Activated naive CD4-positive, alpha-beta T cell treated with anti-CD3 and anti-CD28 coated beads, Interleukin-2, amount 10 ng/mL, durations not matched to agents 7 days and 5 days (primary cell): ENCODE results near the gene GPR183.

Source experiments
- CTCF ChIA-PET: fragments of 350-600 bp; sonication (Branson Sonifier 250); formaldehyde crosslinking; loops from one replicate; lab custom pipeline; 2021; ENCODE audit warnings: antibody characterized with exemption; lab: Charles Lee
- DNase-seq: peaks from one replicate; pipeline ENCODE4 v3.0.0-alpha.2; 2020
- H3K27ac Mint-ChIP-seq: one replicate; pipeline ENCODE4 v1.8.0; 2021; ENCODE audit warnings: mild to moderate bottlenecking, moderate library complexity, mixed read lengths
- H3K27me3 Mint-ChIP-seq: one replicate; pipeline ENCODE4 v1.8.0; 2021; ENCODE audit warnings: mild to moderate bottlenecking, mixed read lengths
- H3K36me3 Mint-ChIP-seq: one replicate; pipeline ENCODE4 v1.8.0; 2021; ENCODE audit warnings: mixed read lengths
- H3K4me1 Mint-ChIP-seq: one replicate; pipeline ENCODE4 v1.8.0; 2021; ENCODE audit warnings: mixed read lengths
- H3K4me3 Mint-ChIP-seq: one replicate; pipeline ENCODE4 v1.8.0; 2021; ENCODE audit warnings: mild to moderate bottlenecking, moderate library complexity, mixed read lengths
- H3K9me3 Mint-ChIP-seq: one replicate; pipeline ENCODE4 v1.8.0; 2021; ENCODE audit warnings: mixed read lengths

The GPR183 gene

GRCh38 chr13:99346335-99347042 is 39.3 kb upstream of the GPR183 start:
- H3K4me1 Mint-ChIP-seq: peaks cover 38% of the 10 kb centered on the region
- H3K36me3 Mint-ChIP-seq: peaks cover 80% of the 10 kb centered on the region
- CTCF ChIA-PET: interaction anchor here (1.0 to 1.6 kb wide), 2 partner anchors 14 to 77 kb away, joined by 4 to 5 read pairs; no protein-coding TSS in a partner anchor
- H3K4me3 Mint-ChIP-seq: no peak overlapping the region
- peak overlapping the region; percentile 44 for H3K27ac Mint-ChIP-seq
- DNase-seq: no peak
- H3K27me3 Mint-ChIP-seq: no peaks in the 10 kb centered on the region
- no peaks in the 10 kb centered on the region for H3K9me3 Mint-ChIP-seq

- Mint-ChIP-seq H3K4me3 (no peak overlapping the region), H3K9me3 (no peaks in the 10 kb centered on the region), H3K27ac (no peak overlapping the region), H3K4me1 (peaks cover 35% of the 10 kb centered on the region), H3K27me3 (no peaks in the 10 kb centered on the region), H3K36me3 (peaks cover 82% of the 10 kb centered on the region)
- CTCF ChIA-PET: interaction anchor here (1.0 to 1.2 kb wide), 2 partner anchors 13 to 169 kb away, joined by 3 to 4 read pairs; no protein-coding TSS in a partner anchor
- no peak for DNase-seq
Measured at GRCh38 chr13:99345345-99345744, 38.1 kb upstream of the GPR183 start.

GRCh38 chr13:99344610-99345208 is 37.5 kb upstream of the GPR183 start:
- H3K27ac Mint-ChIP-seq: no peak overlapping the region
- CTCF ChIA-PET: interaction anchor here (1.1 to 1.2 kb wide), 2 partner anchors 10 to 168 kb away, joined by 3 to 4 read pairs; no protein-coding TSS in a partner anchor
- no peak for DNase-seq

GRCh38 chr13:99342723-99343315 is 35.6 kb upstream of the GPR183 start:
- Mint-ChIP-seq H3K9me3 (no peaks in the 10 kb centered on the region), H3K27ac (no peak overlapping the region), H3K4me3 (no peak overlapping the region), H3K4me1 (peaks cover 44% of the 10 kb centered on the region), H3K27me3 (no peaks in the 10 kb centered on the region), H3K36me3 (peaks cover 74% of the 10 kb centered on the region)
- CTCF ChIA-PET: interaction anchor here (1.2 kb wide), 1 partner anchor 9 kb away, joined by 3 read pairs; no protein-coding TSS in a partner anchor
- DNase-seq: no peak

More at GRCh38 chr13:99344610-99345208, 37.5 kb upstream of the GPR183 start:
- no peaks in the 10 kb centered on the region for H3K9me3 Mint-ChIP-seq
- peaks cover 80% of the 10 kb centered on the region for H3K36me3 Mint-ChIP-seq
- H3K4me1 Mint-ChIP-seq: peaks cover 37% of the 10 kb centered on the region
- no peak overlapping the region for H3K4me3 Mint-ChIP-seq
- no peaks in the 10 kb centered on the region for H3K27me3 Mint-ChIP-seq

GRCh38 chr13:99341969-99342722 is 34.9 kb upstream of the GPR183 start:
- Mint-ChIP-seq H3K4me3 (no peak overlapping the region), H3K4me1 (peaks cover 45% of the 10 kb centered on the region), H3K36me3 (peaks cover 73% of the 10 kb centered on the region), H3K27ac (no peak overlapping the region), H3K9me3 (no peaks in the 10 kb centered on the region), H3K27me3 (no peaks in the 10 kb centered on the region)
- CTCF ChIA-PET: interaction anchor here (0.9 to 1.2 kb wide), 3 partner anchors 13 to 41 kb away, joined by 3 to 4 read pairs (median 3); no protein-coding TSS in a partner anchor
- DNase-seq: no peak

GRCh38 chr13:99340638-99341037 is 33.4 kb upstream of the GPR183 start:
- Mint-ChIP-seq H3K27me3 (no peaks in the 10 kb centered on the region), H3K9me3 (no peaks in the 10 kb centered on the region), H3K27ac (no peak overlapping the region), H3K36me3 (peaks cover 70% of the 10 kb centered on the region), H3K4me1 (peaks cover 38% of the 10 kb centered on the region), H3K4me3 (no peak overlapping the region)
- DNase-seq: no peak
- CTCF ChIA-PET: no interaction called here

- Mint-ChIP-seq H3K27me3 (no peaks in the 10 kb centered on the region), H3K4me3 (no peak overlapping the region), H3K4me1 (peaks cover 38% of the 10 kb centered on the region), H3K27ac (no peak overlapping the region), H3K9me3 (no peaks in the 10 kb centered on the region), H3K36me3 (peaks cover 68% of the 10 kb centered on the region)
- no peak for DNase-seq
- CTCF ChIA-PET: interaction anchor here (1.0 kb wide), 1 partner anchor 12 kb away, joined by 3 read pairs; no protein-coding TSS in a partner anchor
Measured at GRCh38 chr13:99339736-99340397, 32.7 kb upstream of the GPR183 start.

GRCh38 chr13:99339230-99339721 is 32.1 kb upstream of the GPR183 start:
- Mint-ChIP-seq H3K36me3 (peaks cover 64% of the 10 kb centered on the region), H3K4me1 (peaks cover 38% of the 10 kb centered on the region), H3K9me3 (no peaks in the 10 kb centered on the region), H3K27me3 (no peaks in the 10 kb centered on the region), H3K27ac (no peak overlapping the region), H3K4me3 (no peak overlapping the region)
- no peak for DNase-seq
- CTCF ChIA-PET: interaction anchor here (1.0 kb wide), 1 partner anchor 13 kb away, joined by 3 read pairs; no protein-coding TSS in a partner anchor

GRCh38 chr13:99335603-99336002 is 28.4 kb upstream of the GPR183 start:
- no peak overlapping the region for H3K4me3 Mint-ChIP-seq
- CTCF ChIA-PET: interaction anchor here (1.2 to 2.6 kb wide), 3 partner anchors 16 to 66 kb away, joined by 3 to 10 read pairs (median 3); no protein-coding TSS in a partner anchor
- no peak for DNase-seq
- no peaks in the 10 kb centered on the region for H3K9me3 Mint-ChIP-seq
- H3K27ac Mint-ChIP-seq: no peak overlapping the region
- H3K27me3 Mint-ChIP-seq: no peaks in the 10 kb centered on the region
- H3K4me1 Mint-ChIP-seq: peaks cover 44% of the 10 kb centered on the region
- peaks cover 60% of the 10 kb centered on the region for H3K36me3 Mint-ChIP-seq

GRCh38 chr13:99335087-99335486 is 27.9 kb upstream of the GPR183 start:
- H3K27ac Mint-ChIP-seq: no peak overlapping the region
- CTCF ChIA-PET: interaction anchor here (0.7 to 2.6 kb wide), 3 partner anchors 9 to 66 kb away, joined by 3 to 10 read pairs (median 4); no protein-coding TSS in a partner anchor
- no peaks in the 10 kb centered on the region for H3K9me3 Mint-ChIP-seq
- H3K4me3 Mint-ChIP-seq: no peak overlapping the region
- DNase-seq: no peak
- peaks cover 58% of the 10 kb centered on the region for H3K36me3 Mint-ChIP-seq
- H3K4me1 Mint-ChIP-seq: peaks cover 38% of the 10 kb centered on the region
- H3K27me3 Mint-ChIP-seq: no peaks in the 10 kb centered on the region

GRCh38 chr13:99334221-99334620 is 27.0 kb upstream of the GPR183 start:
- no peak overlapping the region for H3K27ac Mint-ChIP-seq
- no peaks in the 10 kb centered on the region for H3K27me3 Mint-ChIP-seq
- no peak for DNase-seq
- peaks cover 64% of the 10 kb centered on the region for H3K36me3 Mint-ChIP-seq
- no peak overlapping the region for H3K4me3 Mint-ChIP-seq
- H3K9me3 Mint-ChIP-seq: no peaks in the 10 kb centered on the region
- peaks cover 33% of the 10 kb centered on the region for H3K4me1 Mint-ChIP-seq
- CTCF ChIA-PET: interaction anchor here (0.7 to 2.6 kb wide), 4 partner anchors 10 to 65 kb away, joined by 3 to 10 read pairs (median 4); no protein-coding TSS in a partner anchor

GRCh38 chr13:99332456-99332855 is 25.3 kb upstream of the GPR183 start:
- H3K9me3 Mint-ChIP-seq: no peaks in the 10 kb centered on the region
- H3K36me3 Mint-ChIP-seq: peaks cover 59% of the 10 kb centered on the region
- peak overlapping the region; percentile 37 for H3K27ac Mint-ChIP-seq
- no peaks in the 10 kb centered on the region for H3K27me3 Mint-ChIP-seq
- no peak for DNase-seq
- CTCF ChIA-PET: interaction anchor here (1.1 to 1.4 kb wide), 2 partner anchors 13 to 20 kb away, joined by 3 to 4 read pairs; no protein-coding TSS in a partner anchor
- H3K4me1 Mint-ChIP-seq: peaks cover 18% of the 10 kb centered on the region
- no peak overlapping the region for H3K4me3 Mint-ChIP-seq

GRCh38 chr13:99331881-99332293 is 24.7 kb upstream of the GPR183 start:
- no peak overlapping the region for H3K27ac Mint-ChIP-seq
- CTCF ChIA-PET: interaction anchor here (1.1 to 1.4 kb wide), 2 partner anchors 14 to 20 kb away, joined by 3 to 4 read pairs; no protein-coding TSS in a partner anchor
- peaks cover 61% of the 10 kb centered on the region for H3K36me3 Mint-ChIP-seq

More at GRCh38 chr13:99331881-99332293, 24.7 kb upstream of the GPR183 start:
- no peak overlapping the region for H3K4me3 Mint-ChIP-seq
- no peaks in the 10 kb centered on the region for H3K27me3 Mint-ChIP-seq
- peaks cover 19% of the 10 kb centered on the region for H3K4me1 Mint-ChIP-seq
- DNase-seq: no peak
- H3K9me3 Mint-ChIP-seq: no peaks in the 10 kb centered on the region
